Measurements from ENCODE around the gene MIPOL1. TPM values are rescaled to one million over a fixed set of nuclear protein-coding genes. Genes with fewer than 3 reads are reported as not detected.

The MIPOL1 gene
- total and polyA plus RNA-seq, 2 of the 13 experiments (the other 11 are each of a cell fraction or from before 2014, with no cell fraction given), result 8.6 to 34.2 TPM

DNA sequence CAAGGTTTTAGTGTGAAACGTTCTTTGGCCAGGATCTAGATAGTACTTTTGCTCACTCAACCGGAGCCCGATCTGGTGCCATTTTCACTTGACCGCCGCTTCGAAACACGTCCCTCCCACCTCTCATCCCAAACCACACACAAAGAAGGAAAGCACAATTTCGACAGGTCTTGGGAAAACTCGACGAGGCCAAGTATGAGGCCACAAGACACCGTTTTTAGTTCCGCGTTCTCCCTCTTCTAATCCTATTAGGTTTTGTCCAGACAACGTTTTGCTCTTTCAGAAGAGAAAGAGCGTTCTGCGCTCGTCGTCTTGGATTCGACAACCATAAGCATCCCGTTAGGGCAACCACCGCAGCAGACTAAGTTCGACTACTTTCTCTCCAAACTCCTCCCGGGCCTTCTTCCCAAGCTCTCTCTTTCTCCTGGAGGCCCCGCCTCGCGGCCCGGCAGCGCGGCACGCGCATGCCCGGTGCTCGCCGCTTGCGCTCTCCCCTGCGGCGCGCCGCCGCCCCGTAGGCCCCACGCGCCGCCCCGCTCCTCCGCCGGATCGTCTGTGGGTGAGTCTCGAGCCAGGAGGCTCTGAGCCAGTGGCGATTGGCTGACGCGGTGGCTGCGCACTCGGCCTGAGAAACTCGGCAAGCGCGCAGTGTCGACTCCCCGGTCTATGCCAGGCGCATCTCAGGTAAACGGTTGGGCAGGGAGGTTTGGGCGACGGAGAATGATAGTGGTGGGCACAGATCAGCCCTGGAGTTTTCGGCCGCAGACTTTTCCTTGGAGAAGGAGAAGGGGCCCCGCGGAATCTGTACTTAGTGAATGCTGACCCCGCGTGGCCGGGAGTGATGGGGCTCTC lies at the start of gene MIPOL1 (continued):
- peak; percentile 99 for TF ChIP-seq IKZF4 (CRISPR knock-in tag; IDR thresholded peaks at IDR 0.05; ENCODE audit: borderline replicate concordance, low read depth, not compliant biosample characterization)
- TF ChIP-seq, protein P1, sequence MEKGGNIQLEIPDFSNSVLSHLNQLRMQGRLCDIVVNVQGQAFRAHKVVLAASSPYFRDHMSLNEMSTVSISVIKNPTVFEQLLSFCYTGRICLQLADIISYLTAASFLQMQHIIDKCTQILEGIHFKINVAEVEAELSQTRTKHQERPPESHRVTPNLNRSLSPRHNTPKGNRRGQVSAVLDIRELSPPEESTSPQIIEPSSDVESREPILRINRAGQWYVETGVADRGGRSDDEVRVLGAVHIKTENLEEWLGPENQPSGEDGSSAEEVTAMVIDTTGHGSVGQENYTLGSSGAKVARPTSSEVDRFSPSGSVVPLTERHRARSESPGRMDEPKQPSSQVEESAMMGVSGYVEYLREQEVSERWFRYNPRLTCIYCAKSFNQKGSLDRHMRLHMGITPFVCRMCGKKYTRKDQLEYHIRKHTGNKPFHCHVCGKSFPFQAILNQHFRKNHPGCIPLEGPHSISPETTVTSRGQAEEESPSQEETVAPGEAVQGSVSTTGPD (CRISPR knock-in tag; IDR thresholded peaks at IDR 0.05), result no peak
- TF ChIP-seq ATF7-NPFF (CRISPR knock-in tag; IDR thresholded peaks at IDR 0.05; ENCODE audit: low read depth), result peak; percentile 99
- TF ChIP-seq TBX3 (IDR thresholded peaks at IDR 0.05; ENCODE audit: borderline replicate concordance), result no peak
- peak; percentile 76; the same call in 1 of the 2 replicates for TF ChIP-seq FOXK1 (CRISPR knock-in tag; IDR thresholded peaks at IDR 0.05; ENCODE audit: borderline replicate concordance, low read depth)
- peak; percentile 83; the same call in 1 of the 2 replicates for TF ChIP-seq GZF1 (CRISPR knock-in tag; IDR thresholded peaks at IDR 0.05)
- peak; percentile 93 for TF ChIP-seq MEIS2 (CRISPR knock-in tag; IDR thresholded peaks at IDR 0.05)
- peak; percentile 59 for TF ChIP-seq CEBPG (CRISPR knock-in tag; IDR thresholded peaks at IDR 0.05)
- no peak for TF ChIP-seq ZNF460 (CRISPR knock-in tag; IDR thresholded peaks at IDR 0.05; ENCODE audit: borderline replicate concordance)
- TF ChIP-seq, protein P2, sequence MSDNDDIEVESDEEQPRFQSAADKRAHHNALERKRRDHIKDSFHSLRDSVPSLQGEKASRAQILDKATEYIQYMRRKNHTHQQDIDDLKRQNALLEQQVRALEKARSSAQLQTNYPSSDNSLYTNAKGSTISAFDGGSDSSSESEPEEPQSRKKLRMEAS (IDR thresholded peaks at IDR 0.05), result peak; percentile 97
- peak; percentile 78 for TF ChIP-seq CBX5 (CRISPR knock-in tag; IDR thresholded peaks at IDR 0.05; ENCODE audit: borderline replicate concordance)
- TF ChIP-seq ZNF558 (CRISPR knock-in tag; IDR thresholded peaks at IDR 0.05; ENCODE audit: borderline replicate concordance), result peak; percentile 98; the same call in 1 of the 2 replicates
- TF ChIP-seq GABPA (IDR thresholded peaks at IDR 0.05; ENCODE audit: low read depth, low read length), result no peak
- no peak for TF ChIP-seq GABPA (CRISPR knock-in tag; IDR thresholded peaks at IDR 0.05; ENCODE audit: low read depth)
- TF ChIP-seq, protein P3, sequence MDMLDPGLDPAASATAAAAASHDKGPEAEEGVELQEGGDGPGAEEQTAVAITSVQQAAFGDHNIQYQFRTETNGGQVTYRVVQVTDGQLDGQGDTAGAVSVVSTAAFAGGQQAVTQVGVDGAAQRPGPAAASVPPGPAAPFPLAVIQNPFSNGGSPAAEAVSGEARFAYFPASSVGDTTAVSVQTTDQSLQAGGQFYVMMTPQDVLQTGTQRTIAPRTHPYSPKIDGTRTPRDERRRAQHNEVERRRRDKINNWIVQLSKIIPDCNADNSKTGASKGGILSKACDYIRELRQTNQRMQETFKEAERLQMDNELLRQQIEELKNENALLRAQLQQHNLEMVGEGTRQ (IDR thresholded peaks at IDR 0.05; ENCODE audit: low read depth, low read length), result no peak
- TF ChIP-seq, protein P3 (CRISPR knock-in tag; IDR thresholded peaks at IDR 0.05; ENCODE audit: borderline replicate concordance), result no peak; the same call in 1 of the 2 replicates
- no peak for TF ChIP-seq ATF7 (IDR thresholded peaks at IDR 0.05)
- peak; percentile 66 for TF ChIP-seq ATF7 (CRISPR knock-in tag; IDR thresholded peaks at IDR 0.05)
- TF ChIP-seq MYNN (CRISPR knock-in tag; IDR thresholded peaks at IDR 0.05; ENCODE audit: low read depth), result no peak; the same call in 1 of the 2 replicates
- no peak for TF ChIP-seq LCORL (IDR thresholded peaks at IDR 0.05)
- TF ChIP-seq LCORL (CRISPR knock-in tag; IDR thresholded peaks at IDR 0.05), result peak; percentile 53
- peak; percentile 74 for TF ChIP-seq MIER2 (CRISPR knock-in tag; IDR thresholded peaks at IDR 0.05)
- no peak; the same call in 1 of the 2 replicates for TF ChIP-seq ZNF550 (CRISPR knock-in tag; IDR thresholded peaks at IDR 0.05; ENCODE audit: borderline replicate concordance)
- TF ChIP-seq SP1 (IDR thresholded peaks at IDR 0.05), result no peak
- peak; percentile 71; the same call in 1 of the 2 replicates for TF ChIP-seq SP1 (CRISPR knock-in tag; IDR thresholded peaks at IDR 0.05)
- peak; percentile 40; the same call in 1 of the 2 replicates for TF ChIP-seq MBD4 (IDR thresholded peaks at IDR 0.05; ENCODE audit: borderline replicate concordance, low read length)
- TF ChIP-seq GATAD1 (CRISPR knock-in tag; IDR thresholded peaks at IDR 0.05), result peak; percentile 81; the same call in 1 of the 2 replicates
- TF ChIP-seq NFKB2 (CRISPR knock-in tag; IDR thresholded peaks at IDR 0.05; ENCODE audit: borderline replicate concordance), result peak; percentile 99
- no peak for TF ChIP-seq ZNF672 (CRISPR knock-in tag; IDR thresholded peaks at IDR 0.05)
- TF ChIP-seq FOXJ3 (CRISPR knock-in tag; IDR thresholded peaks at IDR 0.05; ENCODE audit: borderline replicate concordance), result peak; percentile 25; the same call in 1 of the 2 replicates
